GM21825 (cell line): ENCODE data around the gene DNASE1L2.

Source experiments
- ATAC-seq: cut with Tn5 transposase; IDR thresholded peaks from one replicate; pipeline ENCODE4 v1.9.1; 2021; ENCODE audit warnings: mild to moderate bottlenecking, moderate library complexity; ENCODE audit not compliant: unreplicated experiment

The DNASE1L2 gene, protein sequence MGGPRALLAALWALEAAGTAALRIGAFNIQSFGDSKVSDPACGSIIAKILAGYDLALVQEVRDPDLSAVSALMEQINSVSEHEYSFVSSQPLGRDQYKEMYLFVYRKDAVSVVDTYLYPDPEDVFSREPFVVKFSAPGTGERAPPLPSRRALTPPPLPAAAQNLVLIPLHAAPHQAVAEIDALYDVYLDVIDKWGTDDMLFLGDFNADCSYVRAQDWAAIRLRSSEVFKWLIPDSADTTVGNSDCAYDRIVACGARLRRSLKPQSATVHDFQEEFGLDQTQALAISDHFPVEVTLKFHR

DNA sequence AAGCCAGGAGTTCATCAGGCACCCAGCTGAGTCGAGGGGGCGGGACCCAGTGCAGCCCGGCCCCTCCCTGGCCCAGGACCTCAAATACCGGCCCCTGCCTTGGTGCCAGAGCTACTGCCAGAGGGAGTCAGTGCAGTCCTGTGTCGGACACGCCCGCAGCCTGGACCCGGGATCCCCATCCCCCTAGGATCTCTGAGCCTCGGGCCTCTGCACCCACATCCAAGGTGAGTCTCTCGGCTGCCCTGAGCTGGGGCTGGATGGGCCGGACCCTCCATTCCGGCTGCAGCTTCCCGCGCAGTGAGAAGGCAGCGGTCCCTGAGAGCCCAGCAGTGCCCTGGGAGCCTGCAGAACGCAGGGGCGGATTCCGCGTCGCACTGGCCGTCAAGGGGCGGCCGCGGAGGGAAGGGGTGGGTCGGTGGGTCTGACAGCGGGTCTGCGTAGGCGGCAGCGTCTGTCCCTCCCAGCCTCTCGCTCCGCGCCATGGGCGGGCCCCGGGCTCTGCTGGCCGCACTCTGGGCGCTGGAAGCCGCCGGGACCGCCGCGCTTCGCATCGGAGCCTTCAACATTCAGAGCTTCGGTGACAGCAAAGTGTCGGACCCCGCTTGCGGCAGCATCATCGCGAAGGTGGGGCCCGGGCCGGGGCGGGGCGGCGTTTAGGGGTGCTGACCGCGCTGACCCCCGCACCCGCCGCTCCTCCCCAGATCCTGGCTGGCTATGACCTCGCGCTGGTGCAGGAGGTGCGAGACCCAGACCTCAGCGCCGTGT is at the start of gene DNASE1L2:
Gene DNASE1L2, plus strand, starts transcription at position 108 of the 765 bp plus-strand sequence. Its CDS starts 373 bp downstream, at position 481.
- ATAC-seq = no peak

DNA sequence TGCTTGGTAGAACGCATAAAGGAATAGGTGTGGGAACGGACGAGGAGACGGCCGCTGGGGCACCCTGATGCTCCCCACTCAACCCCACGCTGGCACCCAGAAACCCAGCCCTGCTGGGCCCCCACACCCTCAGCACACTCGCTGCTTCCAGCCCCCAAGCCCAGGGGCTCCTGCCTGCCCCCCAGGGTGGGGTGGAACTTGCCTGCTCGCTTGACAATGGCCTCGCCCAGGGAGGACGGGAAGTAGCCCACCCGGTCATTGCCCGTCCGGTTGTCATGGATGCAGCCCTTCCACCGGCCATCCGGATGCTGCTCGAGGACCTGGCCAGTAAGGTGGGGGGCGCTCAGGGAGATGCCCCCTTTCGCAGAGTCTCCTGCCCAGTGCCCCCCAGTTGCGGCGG is 49.7 kb upstream of the DNASE1L2 start:
- ATAC-seq = no peak

DNA sequence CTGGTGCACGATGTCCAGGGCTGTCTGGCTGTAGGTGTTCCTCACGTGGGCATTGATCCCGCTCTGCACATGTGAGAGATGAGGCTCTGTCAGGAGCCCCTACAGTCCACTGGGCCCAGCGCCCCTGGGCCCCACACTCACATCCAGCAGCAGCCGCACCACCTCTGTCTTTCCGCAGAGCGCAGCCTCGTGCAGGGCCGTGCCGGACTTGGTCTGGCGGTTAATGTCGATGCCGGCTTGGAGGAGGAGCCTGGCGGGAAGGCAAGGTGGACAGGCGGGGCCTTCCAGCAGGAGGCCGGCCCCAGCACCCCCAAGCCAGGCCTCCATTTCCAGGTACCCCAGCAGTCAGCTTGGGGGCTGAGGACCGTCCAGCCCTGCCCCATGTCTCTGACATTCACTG is 49.0 kb upstream of the DNASE1L2 start:
- no peak for ATAC-seq

DNA sequence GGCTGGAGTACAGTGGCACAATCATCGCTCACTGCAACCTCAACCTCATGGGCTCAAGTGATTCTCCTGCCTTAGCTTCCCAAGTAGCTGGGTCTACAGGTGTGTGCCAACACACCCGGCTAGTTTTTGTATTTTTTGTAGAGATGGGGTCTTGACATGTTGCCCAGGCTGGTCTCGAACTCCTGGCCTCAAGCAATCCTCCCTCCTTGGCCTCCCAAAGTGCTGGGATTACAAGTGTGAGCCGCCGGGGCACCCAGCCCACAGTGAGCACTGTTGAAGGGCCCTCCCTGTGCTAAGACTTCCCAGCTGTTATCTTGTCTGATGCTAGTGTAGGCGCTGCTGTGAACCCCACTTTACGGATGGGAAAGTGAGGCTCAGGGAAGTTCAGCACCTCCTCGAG is 47.8 kb upstream of the DNASE1L2 start:
- ATAC-seq = no peak

DNA sequence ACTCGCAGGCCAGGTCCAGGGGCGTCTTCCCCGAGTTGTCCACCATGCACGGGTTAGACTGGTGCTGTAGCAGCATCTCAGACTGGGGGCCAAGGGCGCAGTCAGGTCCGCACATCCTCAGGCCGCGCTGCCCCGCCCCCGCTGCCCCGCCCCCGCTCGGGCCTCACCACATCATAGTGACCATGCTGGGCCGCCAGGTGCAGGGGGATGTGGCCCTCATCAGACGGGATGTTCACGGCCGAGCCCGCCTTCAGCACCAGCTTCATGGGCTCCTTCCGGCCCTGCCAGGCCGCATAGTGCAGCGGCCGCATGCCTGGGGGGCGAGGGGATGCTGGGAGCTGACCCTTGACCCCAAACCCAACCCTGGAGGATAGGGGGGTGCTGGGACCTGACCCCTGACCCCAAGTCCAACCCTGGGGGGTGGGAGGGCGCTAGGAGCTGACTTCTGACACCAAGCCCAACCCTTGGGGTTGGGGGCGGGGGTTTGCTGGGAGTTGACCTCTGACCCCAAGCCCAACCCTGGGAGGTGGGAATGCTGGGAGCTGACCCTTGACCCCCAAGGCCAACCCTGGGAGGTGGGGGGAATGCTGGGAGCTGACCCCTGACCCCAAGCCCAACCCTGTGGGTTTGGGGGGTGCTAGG is 46.9 kb upstream of the DNASE1L2 start:
- ATAC-seq = no peak

DNA sequence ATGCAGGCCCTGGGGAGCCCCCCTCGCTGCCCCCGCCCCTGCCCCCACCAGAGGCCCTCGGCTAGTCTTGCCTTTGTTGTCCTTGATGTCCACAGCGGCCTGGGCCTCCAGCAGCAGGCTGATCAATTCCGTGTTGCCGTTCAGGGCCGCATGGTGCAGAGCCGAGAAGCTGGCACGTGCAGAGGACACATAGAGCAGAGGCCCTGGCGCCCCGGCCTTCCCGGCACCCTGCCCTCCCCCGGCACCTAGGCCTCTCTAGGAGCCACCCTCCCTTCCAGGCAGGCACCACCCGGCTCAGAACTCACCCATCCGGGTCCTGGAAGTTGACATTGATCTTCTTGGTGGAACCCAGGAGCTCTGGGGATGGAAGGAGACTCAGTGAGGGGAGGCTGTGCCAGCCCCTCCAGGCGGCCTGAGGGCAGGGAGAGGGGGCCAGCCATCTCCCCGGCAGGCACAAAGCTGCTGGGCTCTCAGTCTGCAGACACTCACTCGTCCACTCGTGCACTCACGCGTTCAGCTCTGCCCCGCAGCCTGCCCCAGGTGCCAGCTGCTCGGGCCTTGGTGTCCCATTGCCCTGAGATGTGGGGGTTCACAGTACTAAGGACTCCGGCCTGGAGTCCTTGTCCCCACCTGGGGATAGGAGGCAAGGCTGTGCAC is 46.1 kb upstream of the DNASE1L2 start:
- ATAC-seq = no peak

DNA sequence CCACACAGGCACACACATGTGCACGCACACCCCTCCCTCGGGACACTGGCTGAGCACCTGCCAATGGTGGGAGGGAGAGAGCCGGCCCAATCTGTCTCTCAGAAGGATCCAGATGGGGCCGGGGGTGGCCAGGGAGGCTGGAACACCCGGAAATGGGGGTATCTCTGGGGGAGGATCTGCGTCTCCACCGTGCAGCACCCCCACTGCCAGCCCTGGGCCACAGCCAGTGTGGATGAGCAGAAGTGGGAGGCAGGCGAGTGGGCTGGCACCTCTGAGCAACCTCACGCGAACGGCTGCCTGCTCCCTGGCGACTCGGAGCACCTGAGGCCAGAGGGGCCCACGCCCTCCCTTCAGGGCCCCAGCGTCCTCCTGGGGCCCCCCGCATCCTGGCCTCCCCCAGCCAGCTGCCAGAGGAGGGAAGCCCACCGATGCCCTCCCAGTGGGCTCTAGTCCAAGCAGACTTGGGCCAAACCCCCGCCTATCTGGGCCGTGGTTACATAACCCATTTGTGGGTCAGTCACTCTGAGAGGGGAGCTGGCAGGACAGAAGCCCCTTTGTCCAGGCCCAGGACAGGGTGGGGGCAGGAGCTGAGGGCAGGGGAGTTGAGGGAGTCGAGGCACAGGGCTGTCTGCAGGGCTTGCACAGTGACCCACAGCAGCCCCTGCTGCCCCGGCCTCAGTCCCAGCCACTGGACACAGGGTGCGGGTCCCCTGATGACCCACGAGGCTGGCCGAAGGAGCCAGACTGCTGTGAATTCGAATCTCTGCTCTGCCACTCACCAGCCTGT is 45.4 kb upstream of the DNASE1L2 start:
- no peak for ATAC-seq

DNA sequence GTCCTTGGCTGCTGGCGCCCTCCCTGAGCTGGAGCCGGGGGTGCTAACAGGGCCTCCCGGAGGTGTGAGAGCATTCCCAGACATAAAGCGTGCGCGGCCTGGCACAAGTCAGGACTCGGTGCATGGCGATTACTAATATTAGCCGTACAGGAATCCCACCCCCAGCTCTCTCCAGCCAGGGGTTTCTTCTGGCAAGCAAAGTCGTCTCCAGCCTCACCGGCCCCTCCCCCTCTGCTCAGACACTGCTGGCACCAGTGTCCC is 44.9 kb upstream of the DNASE1L2 start:
- no peak for ATAC-seq

DNA sequence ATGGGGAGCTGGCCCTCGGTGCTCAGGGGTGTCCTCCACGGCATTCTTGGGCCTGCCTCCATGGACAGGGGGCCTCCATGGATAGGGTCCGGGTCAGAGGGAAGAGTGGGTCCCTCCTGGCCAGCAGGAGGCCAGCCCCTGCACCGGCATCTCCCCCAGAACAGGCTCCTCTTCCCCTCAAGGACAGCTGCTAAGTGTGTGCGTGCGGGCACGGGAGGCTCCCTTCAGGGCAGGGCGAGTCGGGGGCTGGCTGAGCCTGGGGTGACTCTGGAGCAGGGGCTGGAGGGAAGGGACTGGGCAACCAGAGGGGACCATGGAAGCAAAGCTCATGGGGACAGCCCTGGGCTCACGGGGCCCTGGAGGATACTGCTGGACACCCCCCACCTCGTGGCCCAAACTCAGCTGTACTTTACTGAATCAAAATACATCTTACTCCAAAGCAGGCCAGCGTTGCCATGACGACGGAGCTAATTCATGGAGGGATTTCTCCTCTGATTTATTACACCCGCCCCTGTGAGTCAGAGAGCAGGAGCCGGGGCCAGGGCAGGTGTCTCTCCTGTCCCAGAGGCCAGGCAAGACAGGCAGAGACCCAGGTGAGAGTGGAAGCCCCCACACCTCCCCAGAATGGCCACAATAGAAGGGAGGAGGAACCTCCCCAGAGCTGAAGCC is 41.9 kb upstream of the DNASE1L2 start:
- no peak for ATAC-seq

DNA sequence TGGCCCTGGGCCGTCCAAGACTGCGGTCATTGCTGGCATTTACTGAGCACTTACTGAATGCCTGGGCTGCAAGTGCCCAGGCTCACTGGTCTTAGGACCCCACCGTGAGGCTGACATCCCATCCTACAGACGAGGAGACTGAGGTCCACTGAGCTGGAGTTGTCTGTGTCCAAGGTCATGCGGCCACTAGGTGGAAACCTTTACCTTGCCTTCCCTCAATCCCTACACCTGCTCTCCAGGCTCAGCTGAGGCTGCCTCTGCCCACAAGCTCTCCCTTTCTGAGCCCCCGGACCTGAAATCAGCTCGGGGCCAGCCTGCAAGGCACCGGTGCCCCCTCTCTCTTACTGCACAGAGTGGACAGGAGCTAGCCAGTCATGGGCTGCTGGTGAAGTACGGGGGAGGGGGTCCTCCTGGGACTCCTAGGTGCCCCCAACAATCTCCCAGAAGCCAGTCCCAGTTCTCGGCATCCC is 41.4 kb upstream of the DNASE1L2 start:
- no peak for ATAC-seq

DNA sequence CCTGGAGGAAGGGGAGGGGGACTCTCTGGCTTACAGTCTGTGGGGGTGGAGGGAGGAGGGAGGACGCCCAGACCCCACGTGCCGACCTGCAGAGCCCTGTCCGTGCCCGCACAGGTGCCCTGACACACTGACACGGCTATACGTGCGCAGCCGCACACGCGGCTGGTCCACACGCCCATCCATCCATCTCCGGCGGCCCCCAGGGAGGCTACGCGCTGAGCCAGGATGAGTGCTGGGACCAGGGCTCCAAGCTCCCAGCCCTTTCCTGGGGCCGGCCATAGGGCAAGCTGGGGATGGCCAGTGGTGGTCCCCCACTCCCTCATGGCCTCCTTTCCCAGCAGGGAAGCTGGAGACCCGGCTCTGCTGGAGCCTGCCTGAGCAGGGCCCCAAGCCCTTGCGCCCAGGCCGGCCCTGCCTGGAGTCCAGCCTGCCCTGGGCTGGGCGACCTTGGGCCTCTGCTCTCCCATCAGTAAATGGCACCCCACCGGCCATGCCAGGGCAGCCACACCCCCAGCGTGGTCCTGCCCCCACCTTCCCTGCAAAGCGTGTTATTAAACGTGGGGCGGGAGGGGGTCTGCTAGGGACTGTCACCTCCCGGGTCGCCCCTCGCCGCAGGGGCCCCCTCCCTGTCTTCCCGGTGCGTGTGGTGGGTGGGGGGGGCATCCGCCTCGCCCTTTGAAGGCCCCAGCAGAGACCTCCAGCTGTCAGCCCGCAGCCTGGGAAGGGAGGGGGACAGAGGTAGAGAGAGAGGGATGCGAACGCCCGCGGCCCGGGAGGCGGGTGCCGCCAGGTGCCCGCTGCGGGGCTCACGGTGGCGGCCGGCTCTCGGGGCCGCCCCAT is 40.7 kb upstream of the DNASE1L2 start:
- ATAC-seq = no peak

DNA sequence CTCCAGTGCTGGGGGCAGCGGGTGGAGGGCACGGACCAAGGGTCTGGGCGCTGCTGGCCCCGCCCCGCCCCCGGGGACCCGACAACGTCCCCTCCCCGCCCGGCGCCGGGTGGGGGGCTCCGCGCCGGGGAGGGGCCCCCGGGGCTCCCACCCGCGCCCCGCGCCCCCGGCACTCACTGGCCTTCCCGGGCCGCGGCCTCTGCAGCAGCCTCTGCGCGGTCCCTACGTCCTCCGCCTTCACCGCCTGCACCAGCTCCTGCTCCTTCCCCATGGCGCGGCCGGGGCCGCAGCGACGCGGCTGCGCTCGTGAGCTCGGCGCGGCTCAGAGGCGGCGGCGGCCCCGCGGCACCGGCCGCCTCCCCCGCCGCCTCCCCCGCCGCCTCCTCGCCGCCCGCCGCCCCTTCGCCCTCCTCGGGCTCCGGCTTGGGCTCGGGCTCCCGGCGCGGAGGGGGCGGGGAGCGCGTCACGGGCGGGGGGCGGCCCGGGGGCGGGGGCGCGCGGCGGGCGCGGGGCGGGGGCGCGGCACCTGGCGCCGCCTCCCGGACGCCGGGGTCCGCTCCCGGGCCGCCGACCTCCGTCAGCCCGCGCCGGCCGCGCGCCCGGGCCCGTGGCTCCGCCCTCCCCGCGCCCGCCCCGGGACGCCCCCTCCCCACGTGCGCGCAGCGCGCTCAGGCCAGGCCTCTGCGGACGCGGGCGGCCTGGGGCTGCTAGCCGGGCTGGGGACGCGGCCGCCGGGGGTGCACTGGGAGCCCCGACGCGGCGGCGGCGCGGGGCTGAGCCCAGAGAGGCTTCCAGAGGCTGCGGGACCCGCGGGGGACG is 39.9 kb upstream of the DNASE1L2 start, which contains the start of gene CASKIN1:
Gene CASKIN1, minus strand, starts transcription at position 444 of the 819 bp plus-strand sequence. Its CDS starts 173 bp downstream, at position 271.
- ATAC-seq = no peak

DNA sequence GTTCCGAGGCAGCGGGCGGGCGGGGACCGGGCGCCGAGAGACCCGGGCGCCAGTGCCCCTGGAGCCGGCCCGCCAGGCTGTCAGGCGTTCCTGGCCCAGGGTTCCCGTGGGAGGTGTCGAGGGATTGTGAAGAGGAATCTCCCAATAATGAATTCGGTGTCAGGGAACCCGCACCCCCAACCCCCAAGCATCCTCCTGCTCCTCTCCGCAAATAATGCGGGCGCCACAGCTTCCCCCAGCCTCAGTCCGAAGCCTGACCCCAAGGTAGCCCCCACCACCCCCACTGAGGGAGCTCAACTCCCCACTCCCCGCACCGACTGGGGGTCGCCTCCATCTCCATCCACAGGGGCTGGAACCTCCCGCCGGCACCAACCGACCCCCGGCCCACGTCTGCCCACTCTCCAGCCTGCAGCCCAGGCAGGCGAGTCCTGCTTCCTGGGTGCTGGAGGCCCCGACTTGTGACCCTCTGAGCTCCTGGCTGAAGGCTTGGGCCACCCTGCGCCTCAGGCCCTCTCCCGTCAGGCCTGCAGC is 39.2 kb upstream of the DNASE1L2 start:
- no peak for ATAC-seq

DNA sequence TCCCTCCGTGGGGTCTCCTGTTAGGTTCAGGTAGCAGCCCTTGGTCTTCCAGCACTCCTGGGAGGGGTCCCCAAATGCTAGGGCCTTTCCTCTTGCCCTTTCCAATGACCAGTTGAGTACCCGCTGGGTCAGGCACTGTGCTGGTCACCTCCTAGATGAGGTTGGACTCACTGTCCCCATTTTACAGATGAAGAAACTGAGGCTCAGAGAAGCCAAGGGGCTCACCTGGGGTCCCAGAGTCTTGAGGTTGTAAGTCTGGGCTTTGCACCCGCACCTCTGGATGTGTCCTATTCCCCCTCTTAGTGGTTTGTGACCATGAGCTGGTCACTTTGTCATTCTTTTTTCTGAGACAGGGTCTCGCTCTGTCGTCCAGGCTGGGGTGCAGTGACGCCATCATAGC is 38.5 kb upstream of the DNASE1L2 start:
- no peak for ATAC-seq

DNA sequence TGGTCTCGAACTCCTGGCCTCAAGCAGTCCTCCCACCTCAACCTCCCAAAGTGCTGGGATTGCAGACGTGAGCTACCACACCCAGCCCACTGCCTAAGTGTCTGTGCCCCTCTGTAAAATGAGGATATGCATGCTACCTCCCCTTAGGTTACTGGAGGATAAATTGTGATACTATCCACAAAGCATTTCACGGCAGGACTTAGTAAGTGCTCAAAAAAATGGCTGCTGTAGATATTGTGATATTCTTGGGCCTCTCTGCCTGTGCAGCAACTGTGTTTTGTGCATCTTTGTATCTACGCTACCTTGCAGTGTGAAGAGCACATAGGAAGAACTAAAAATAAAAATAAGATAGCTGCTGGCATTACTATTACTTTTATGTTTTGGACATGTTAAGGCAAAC is 38.0 kb upstream of the DNASE1L2 start:
- ATAC-seq = no peak

DNA sequence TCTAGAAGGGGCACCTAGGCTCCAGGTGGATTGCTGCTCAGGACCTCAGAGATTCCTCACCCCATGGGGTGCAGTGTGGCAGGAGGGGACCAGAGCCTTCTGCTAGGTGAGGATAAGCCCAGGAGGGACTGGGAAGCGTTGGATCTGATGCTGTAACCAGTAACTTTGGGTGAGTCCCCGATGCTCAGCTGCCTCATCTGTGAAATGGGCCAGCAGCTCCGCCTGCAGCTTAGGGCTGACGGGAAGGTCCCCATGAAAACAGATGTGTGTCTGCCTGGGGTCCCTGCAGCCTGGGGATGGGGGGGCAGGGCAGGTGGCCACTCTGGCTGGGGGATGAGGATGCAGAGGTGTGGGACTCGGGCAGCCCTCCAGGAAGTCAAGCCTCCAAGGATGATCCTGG is 37.1 kb upstream of the DNASE1L2 start:
- ATAC-seq = no peak

DNA sequence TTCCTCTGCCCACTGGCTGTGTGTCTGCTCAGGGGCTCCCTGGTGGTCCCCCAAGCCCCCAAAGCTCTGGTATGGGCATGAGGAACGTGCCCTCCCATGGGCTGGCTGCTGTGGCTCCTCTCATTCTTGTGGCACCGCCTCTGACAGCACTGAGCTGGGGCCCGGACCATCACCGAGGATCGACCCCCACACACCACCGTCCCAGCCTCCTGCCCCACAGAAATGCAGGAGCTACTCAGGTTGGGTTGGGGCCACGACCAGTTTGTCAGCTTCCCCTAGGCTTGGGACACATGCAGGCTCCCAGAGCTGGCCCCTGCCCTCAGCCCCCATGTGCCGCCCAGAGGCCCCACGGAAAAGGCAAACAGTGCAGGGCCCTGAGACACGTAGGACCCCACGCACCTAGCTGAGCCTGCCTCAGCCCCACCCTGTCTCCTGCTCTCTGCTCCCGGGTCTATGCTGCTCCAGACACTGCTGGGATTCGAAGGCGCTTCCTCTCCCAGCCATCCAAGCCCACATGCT is 36.6 kb upstream of the DNASE1L2 start:
- no peak for ATAC-seq

DNA sequence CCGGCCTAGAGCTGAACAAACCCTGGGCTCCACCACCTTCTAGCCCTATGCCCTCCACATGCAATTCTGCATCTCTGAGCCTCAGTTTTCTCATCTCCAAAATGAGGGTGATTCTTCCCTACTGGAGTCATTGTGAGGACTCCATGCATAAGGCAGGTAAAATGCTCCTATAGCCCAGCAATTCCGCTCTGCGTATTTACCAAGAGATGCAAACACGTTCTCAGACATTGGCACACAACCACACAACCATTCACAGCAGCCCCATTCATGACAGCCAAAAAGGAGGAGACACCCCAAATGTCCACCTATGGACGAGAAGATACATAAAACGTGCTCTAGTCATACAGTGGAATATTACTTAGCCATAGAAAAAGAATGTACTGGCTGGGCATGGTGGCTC is 35.9 kb upstream of the DNASE1L2 start:
- no peak for ATAC-seq
